Measurements from ENCODE around the gene WNT9A.

The WNT9A gene

GRCh38 chr1:227907439-227908015 is 40.2 kb downstream of the WNT9A start:
- no peak for DNase-seq

GRCh38 chr1:227906550-227907071 is 41.1 kb downstream of the WNT9A start:
- DNase-seq: no peak

DNA sequence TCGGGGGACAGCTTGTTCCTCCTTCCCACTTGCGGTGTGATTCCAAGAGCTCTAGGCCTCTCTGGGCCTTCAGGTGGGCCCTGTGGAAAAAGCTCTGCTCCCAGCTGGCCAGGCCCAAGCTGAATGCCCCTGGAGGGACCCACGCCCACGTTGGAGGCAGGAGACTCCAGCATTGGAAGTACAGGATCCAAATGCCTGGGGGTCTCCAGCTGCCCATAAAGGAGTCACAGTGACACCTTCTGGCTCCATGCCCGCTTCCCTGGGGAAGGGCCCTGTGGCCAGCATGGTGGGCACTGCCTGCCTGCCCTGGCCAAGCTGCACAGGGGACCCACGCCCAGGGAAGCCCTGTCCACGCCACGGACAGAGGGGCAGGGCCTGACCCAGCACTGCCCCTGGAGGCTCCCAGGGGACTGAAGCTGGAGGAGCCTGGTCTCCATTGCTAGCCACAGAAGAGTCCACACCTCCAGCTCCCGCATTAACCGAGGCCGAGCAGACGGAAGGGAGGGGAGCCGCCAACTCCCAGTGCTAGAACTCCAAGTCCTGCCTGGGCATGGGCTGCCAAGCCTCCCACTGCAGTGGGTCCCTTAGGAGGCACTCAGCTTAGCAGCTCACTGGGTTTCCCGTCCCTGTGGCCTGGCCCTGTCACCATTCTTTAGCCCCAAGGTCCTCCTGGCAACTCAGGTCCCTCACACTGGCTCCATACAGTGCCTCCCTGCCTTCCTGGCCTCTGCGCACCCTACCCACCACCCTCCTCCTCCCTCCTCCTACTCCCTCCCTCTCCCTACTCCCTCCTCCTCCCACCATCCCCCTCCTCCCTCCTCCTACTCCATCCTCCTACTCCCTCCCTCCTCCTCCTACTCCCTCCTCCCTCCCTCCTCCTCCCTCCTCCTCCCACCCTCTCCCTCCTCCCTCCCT is 41.9 kb downstream of the WNT9A start:
- DNase-seq: no peak

- no peak for DNase-seq
Measured at GRCh38 chr1:227904541-227905335, 43.0 kb downstream of the WNT9A start.

GRCh38 chr1:227903614-227904501 is 43.9 kb downstream of the WNT9A start:
- no peak for DNase-seq

- no peak for DNase-seq
Measured at GRCh38 chr1:227903061-227903521, 44.6 kb downstream of the WNT9A start.

- DNase-seq: no peak
Measured at GRCh38 chr1:227902641-227902990, 45.1 kb downstream of the WNT9A start.

GRCh38 chr1:227901906-227902640 is 45.7 kb downstream of the WNT9A start:
- no peak for DNase-seq

GRCh38 chr1:227901239-227901905 is 46.4 kb downstream of the WNT9A start:
- DNase-seq: peak; percentile 0

DNA sequence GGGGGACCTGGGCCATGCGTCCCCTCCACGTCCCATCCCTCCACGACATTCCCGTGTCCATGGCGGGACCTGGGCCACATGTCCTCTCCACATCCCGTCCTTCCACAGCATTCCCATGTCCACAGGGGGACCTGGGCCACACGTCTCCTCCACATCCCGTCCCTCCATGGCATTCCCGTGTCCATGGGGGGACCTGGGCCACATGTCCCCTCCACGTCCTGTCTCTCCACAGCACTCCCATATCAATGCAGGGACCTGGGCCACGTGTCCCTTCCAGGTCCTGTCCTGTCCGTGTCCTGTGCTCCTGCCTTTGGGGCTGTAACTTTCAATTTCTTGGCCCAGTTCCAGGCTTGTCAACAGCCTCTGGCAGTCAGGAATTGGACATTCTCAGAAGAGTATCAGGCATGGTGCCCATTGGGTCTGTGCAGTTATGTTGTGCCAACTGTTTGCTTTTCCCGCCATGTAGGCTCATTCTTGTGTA is 47.1 kb downstream of the WNT9A start:
- DNase-seq: no peak

DNA sequence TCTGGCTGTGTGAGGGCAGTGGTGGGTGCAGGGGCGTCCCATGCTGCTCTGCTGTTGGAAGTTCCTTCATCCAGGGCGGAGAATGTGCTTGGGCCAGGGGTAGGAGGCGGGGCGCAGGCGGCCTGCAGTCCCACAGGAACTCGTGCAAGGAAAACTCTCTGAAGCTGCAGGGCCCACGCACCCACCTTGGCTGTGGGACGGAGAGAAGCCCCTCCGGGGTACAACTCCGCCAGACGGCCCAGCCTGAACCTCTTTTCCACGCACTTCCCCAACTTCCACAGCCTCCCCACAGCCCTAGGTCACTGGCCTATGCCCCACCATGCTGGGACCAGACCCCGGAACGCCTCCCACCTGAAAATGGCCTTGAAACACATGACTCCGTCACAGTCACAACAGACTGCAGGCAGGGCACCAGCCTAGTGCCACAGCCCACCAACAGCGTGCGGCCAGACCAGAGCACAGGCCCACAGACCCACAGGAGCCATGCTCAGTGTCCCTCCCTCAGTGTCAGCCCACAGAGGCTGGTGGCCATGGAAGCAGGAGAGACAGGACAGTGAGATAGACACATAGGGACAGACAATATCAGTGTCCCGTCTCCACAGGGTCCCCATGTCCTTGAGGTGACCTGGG is 47.8 kb downstream of the WNT9A start:
- DNase-seq: no peak

- peak; percentile 0 for DNase-seq
Measured at GRCh38 chr1:227899141-227899819, 48.5 kb downstream of the WNT9A start.

- peak; percentile 0 for DNase-seq
Measured at GRCh38 chr1:227898502-227899140, 49.1 kb downstream of the WNT9A start.

- DNase-seq: peak; percentile 0
Measured at GRCh38 chr1:227897704-227898438, 49.9 kb downstream of the WNT9A start.

GRCh38 chr1:227896710-227897655 is 50.7 kb downstream of the WNT9A start:
- peak; percentile 0 for DNase-seq

DNA sequence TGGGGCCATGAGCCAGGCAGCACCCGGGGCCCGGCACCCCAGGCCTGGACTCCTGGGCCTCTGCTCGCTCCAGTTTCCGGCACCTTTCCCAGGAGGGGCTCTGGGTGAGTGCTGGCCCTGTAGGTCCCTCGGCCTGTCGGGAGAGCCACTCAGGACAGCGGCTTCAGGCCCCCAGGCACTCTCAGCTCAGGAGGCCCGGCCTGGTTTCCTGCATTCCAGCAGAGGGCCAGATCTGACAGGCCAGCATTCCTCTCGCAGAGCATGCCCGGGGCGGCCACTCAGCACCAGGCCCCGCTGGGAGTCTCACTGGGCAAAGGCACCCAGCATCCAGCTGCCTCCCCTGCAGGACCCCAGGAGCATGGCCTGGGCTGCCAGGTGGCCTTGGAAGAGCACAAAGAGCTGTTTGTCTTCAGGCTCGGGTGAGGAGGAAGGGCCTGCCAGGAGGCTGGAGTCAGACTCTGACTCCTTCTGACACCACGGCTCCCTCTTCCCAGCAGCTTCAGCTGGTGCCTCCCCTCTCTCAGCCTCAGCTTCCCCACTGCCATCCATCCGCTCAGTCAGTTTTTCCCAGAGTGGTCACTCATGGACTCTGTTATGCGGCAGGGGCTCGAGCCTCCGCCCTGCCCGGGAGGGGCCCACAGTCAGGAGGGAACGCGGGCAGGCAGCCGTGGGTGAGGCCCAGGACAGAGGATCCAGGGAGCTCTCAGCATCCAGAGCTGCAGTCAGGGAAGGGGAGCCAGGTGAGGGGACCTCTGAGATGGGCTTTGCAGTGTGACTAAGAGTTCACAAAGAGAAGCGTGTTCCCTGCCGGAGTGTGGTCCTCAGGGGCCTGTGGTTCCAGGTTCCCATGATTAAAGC is 51.7 kb downstream of the WNT9A start:
- peak; percentile 0 for DNase-seq
